K562 (cell line): Measurements from ENCODE around the gene CCDC50. TPM values are rescaled to one million over a fixed set of nuclear protein-coding genes. Genes with fewer than 3 reads are reported as not detected.
A peak's percentile ranks its signal among the peaks of the same experiment; 100 is the strongest.

Source experiments
- ATAC-seq: fragments of 200-7000 bp; cut with Tn5 transposase; 3 replicates; pipeline ENCODE4 v1.9.1; 2020; ENCODE audit warnings: moderate library complexity
- BruUV-seq: library from RNA; stranded (reverse); fragments of 400-500 nt; replicated peaks from 2 replicates; lab custom pipeline; 2021; lab: Mats Ljungman, UMichigan
- CTCF ChIA-PET: fragments of 300-600 bp; formaldehyde crosslinking; extraction: SDS; loops from one replicate; lab custom pipeline; 2021; ENCODE audit warnings: low intra/inter-chr PET ratio; lab: Yijun Ruan, JAX
- POLR2A ChIA-PET: fragments of 300-600, 350-650 bp; sonication (Branson Sonifier 250); formaldehyde crosslinking; extraction: SDS; loops from one replicate; lab custom pipeline; 2021; ENCODE audit warnings: antibody characterized with exemption, inconsistent platforms; lab: Yijun Ruan, JAX
- DNase-seq, 4 experiments: peaks; one replicate each; pipeline versions ENCODE4 v3.0.0 to v3.0.0-alpha.2; 2011 to 2018; ENCODE audit warnings: low spot score in 3 of 4, mixed read lengths in 3 of 4; ENCODE audit errors: extremely low read depth in 1 of 4
- FAIRE-seq: peaks from 2 replicates; lab custom pipeline; 2011; peaks lifted over from hg19 to GRCh38; lab: Jason Lieb, UNC
- H2AFZ ChIP-seq: 2 replicates; pipeline ENCODE4 v1.6.0; 2011; ENCODE audit warnings: low read depth, low read length, control low read depth, inconsistent platforms
- H3K27ac ChIP-seq: fragments of 200-600 bp; 3 replicates; pipeline ENCODE4 v1.8.0; 2011; ENCODE audit warnings: low read depth, mild to moderate bottlenecking, control low read depth, inconsistent platforms, low read length, moderate library complexity, mixed read lengths; ENCODE audit errors: extremely low read depth
- H3K27me3 ChIP-seq, 2 experiments: fragments of 300-600 bp in 1 of 2; 2 replicates in 1 of 2; 3 replicates in 1 of 2; pipeline versions ENCODE4 v1.6.0 to v1.8.0; 2011; ENCODE audit warnings: inconsistent platforms in 2 of 2, low read length in 2 of 2, mild to moderate bottlenecking in 1 of 2, mixed read lengths in 1 of 2, moderate library complexity in 1 of 2; ENCODE audit not compliant: control insufficient read depth in 2 of 2, insufficient read depth in 2 of 2
- H3K36me3 ChIP-seq: fragments of 300-600 bp; 3 replicates; pipeline ENCODE4 v1.8.0; 2011; ENCODE audit warnings: mild to moderate bottlenecking, low read length, inconsistent platforms; ENCODE audit not compliant: control insufficient read depth, insufficient read depth
- H3K4me1 ChIP-seq, 2 experiments: fragments of 200-600 bp in 1 of 2; replicated peaks in 1 of 2; 2 replicates in 1 of 2; 3 replicates in 1 of 2; pipeline versions ENCODE4 v1.5.1 to v1.8.0; 2011; ENCODE audit warnings: inconsistent platforms in 2 of 2, low read length in 2 of 2, mild to moderate bottlenecking in 1 of 2, mixed read lengths in 1 of 2, moderate library complexity in 1 of 2; ENCODE audit not compliant: control insufficient read depth in 2 of 2, insufficient read depth in 2 of 2
- H3K4me2 ChIP-seq: 2 replicates; pipeline ENCODE4 v1.6.1; 2011; ENCODE audit warnings: low read length, control low read depth, inconsistent platforms, mixed read lengths; ENCODE audit not compliant: insufficient read depth
- H3K4me3 ChIP-seq: fragments of 200-600 bp; sonication (generic), shearing (Covaris generic); 2 replicates; pipeline ENCODE4 v1.5.1; 2016; ENCODE audit warnings: control low read depth, inconsistent platforms
- H3K79me2 ChIP-seq: fragments of 200-600 bp; 3 replicates; pipeline ENCODE4 v1.8.0; 2011; ENCODE audit warnings: low read length, inconsistent platforms; ENCODE audit not compliant: control insufficient read depth, insufficient read depth
- H3K9ac ChIP-seq, 2 experiments: 2 replicates each; pipeline versions ENCODE4 v1.6.0 to v1.6.1; 2011; ENCODE audit warnings: low read depth in 2 of 2, low read length in 2 of 2, control low read depth in 1 of 2, inconsistent platforms in 1 of 2, mild to moderate bottlenecking in 1 of 2, mixed read lengths in 1 of 2; ENCODE audit not compliant: insufficient read depth in 1 of 2
- H3K9me1 ChIP-seq: one replicate; pipeline ENCODE4 v1.6.0; 2011; ENCODE audit warnings: inconsistent platforms, mild to moderate bottlenecking, low read length, moderate library complexity; ENCODE audit not compliant: control insufficient read depth, insufficient read depth
- H3K9me3 ChIP-seq: replicated peaks from 2 replicates; pipeline ENCODE4 v1.5.1; 2011; ENCODE audit warnings: low read depth, low read length, inconsistent platforms; ENCODE audit not compliant: control insufficient read depth, insufficient read depth
- H4K20me1 ChIP-seq: replicated peaks from 2 replicates; pipeline ENCODE4 v1.6.1; 2011; ENCODE audit warnings: low read length, inconsistent platforms, mixed read lengths; ENCODE audit not compliant: control insufficient read depth, insufficient read depth
- CBFA2T3 ChIP-seq: fragments of 450-650 bp; IDR thresholded peaks from 2 replicates; pipeline ENCODE4 v1.6.1; 2017
- GABPA ChIP-seq: fragments of 200-800 bp; sonication (Bioruptor generic); conservative IDR thresholded peaks from 2 replicates; pipeline ENCODE4 v1.6.1; 2016; ENCODE audit warnings: low read depth, missing genetic modification characterization, missing compliant biosample characterization
- LEF1 ChIP-seq: fragments of 450-650 bp; IDR thresholded peaks from 2 replicates; pipeline ENCODE4 v1.6.1; 2016; ENCODE audit warnings: mild to moderate bottlenecking
- MAFF ChIP-seq: IDR thresholded peaks from 2 replicates; pipeline ENCODE4 v1.6.1; 2012; ENCODE audit warnings: low read length, improper control_type of control experiment
- TRIM28 ChIP-seq: fragments of 450-650 bp; IDR thresholded peaks from 2 replicates; pipeline ENCODE4 v1.6.1; 2017
- ZC3H8 ChIP-seq: fragments of 450-650 bp; IDR thresholded peaks from 2 replicates; pipeline ENCODE4 v1.6.1; 2017
- ZNF311 ChIP-seq: fragments of 250-450 bp; sonication (Bioruptor Pico); IDR thresholded peaks from 2 replicates; pipeline ENCODE4 v1.4.0; 2020; ENCODE audit warnings: mild to moderate bottlenecking, moderate library complexity
- ZNF395 ChIP-seq: fragments of 200-800 bp; sonication (Bioruptor generic); IDR thresholded peaks from 2 replicates; pipeline ENCODE4 v1.6.1; 2017; ENCODE audit warnings: missing genetic modification characterization, missing compliant biosample characterization
- WGBS: fragments of 100-300 bp; shearing (Covaris generic); methylation state at CpG from one replicate; pipeline ENCODE4 v1.1.6; 2016; ENCODE audit warnings: low coverage, mixed read lengths; ENCODE audit not compliant: insufficient coverage; ENCODE audit errors: missing lambda C conversion rate; 5-methylcytosine and 5-hydroxymethylcytosine counted together
- in situ Hi-C: fragments of 300-500 bp; cut with MboI; formaldehyde crosslinking; loops from 4 replicates; pipeline ENCODE4 v1.15.0; 2018; ENCODE audit warnings: inconsistent platforms, mixed read lengths
- intact Hi-C: fragments of 100-400 bp; cut with micrococcal nuclease; formaldehyde crosslinking; loops from 2 replicates; pipeline ENCODE4 v1.14.2; 2022
- polyA plus RNA-seq, 8 experiments: library from polyadenylated mRNA; depleted of rRNA in 4 of 8; stranded (reverse) in 5 of 8; unstranded in 3 of 8; fragments of >200 nt; fragmentation: Nextera tagmentation in 2 of 8; fragmentation: Illumina TruSeq in 1 of 8; extraction: Ambion mirVana in 2 of 8; extraction: Trizol in 1 of 8; gene quantifications; 2 replicates each; pipeline versions ENCODE4 v1.2.1 to v1.2.3, GENCODE V29; 2011 to 2014; ENCODE audit warnings: inconsistent platforms in 1 of 8, missing spikeins in 1 of 8
- total RNA-seq, 7 experiments: library from RNA; depleted of rRNA in 6 of 7; stranded (reverse); fragments of >200 nt in 6 of 7; fragmentation: Illumina TruSeq in 2 of 7; extraction: Trizol in 2 of 7; gene quantifications; 2 replicates each; pipeline versions ENCODE4 v1.2.1 to v1.2.3, GENCODE V29; 2011 to 2021; ENCODE audit warnings: low replicate concordance in 1 of 7

The CCDC50 gene
- total and polyA plus RNA-seq, 9 of the 15 experiments (the other 6 are each of a cell fraction or from before 2014, with no cell fraction given) = 8.4 to 63.4 (median 40.4) TPM

GRCh38 chr3:191387441-191388077 is 58.4 kb downstream of the CCDC50 start:
- Histone ChIP-seq H3K9me3 (no peaks in the 10 kb centered on the region), H4K20me1 (no peaks in the 10 kb centered on the region), H3K36me3 (peaks cover 17% of the 10 kb centered on the region; the same call in 1 of the 3 replicates), H3K9ac (no peak overlapping the region), H3K4me1 (no peaks in the 10 kb centered on the region), H3K4me3 (no peak overlapping the region), H2AFZ (no peak overlapping the region), H3K79me2 (no peaks in the 10 kb centered on the region), H3K4me2 (no peak overlapping the region), H3K9me1 (no peaks in the 10 kb centered on the region), H3K27ac (no peak overlapping the region), H3K27me3 (no peaks in the 10 kb centered on the region)
- WGBS = 25% methylated on average over 1 of the region's 1 CpG
- intact Hi-C loops = no loop called here
- no peak for DNase-seq
- in situ Hi-C loops = no loop called here
- CTCF ChIA-PET = no interaction called here
- peak; percentile 64 for FAIRE-seq
- BruUV-seq = no TSS peak
- TF ChIP-seq TRIM28 (no peak), ZC3H8 (no peak), ZNF395 (CRISPR knock-in tag) (no peak), MAFF (no peak), CBFA2T3 (no peak), LEF1 (no peak), ZNF311 (no peak), GABPA (tag) (no peak)
- no peak for ATAC-seq
- POLR2A ChIA-PET = no interaction called here
